Sciatic nerve (tissue), 2 donors: Measurements from ENCODE around the gene TAOK2. TPM values are rescaled to one million over a fixed set of nuclear protein-coding genes. Genes with fewer than 3 reads are reported as not detected.
A peak's percentile ranks its signal among the peaks of the same experiment; 100 is the strongest.

Source experiments
- ATAC-seq: fragments of 200-7000 bp; cut with Tn5 transposase; one replicate; pipeline ENCODE4 v1.9.1; 2020; ENCODE audit warnings: mild to moderate bottlenecking, moderate library complexity
- DNase-seq: peaks from one replicate; pipeline ENCODE4 v3.0.0-alpha.2; 2020; ENCODE audit warnings: low spot score
- intact Hi-C: fragments of 100-400 bp; cut with DNase I; formaldehyde crosslinking; loops from one replicate; pipeline ENCODE4 v1.14.2; 2022
- total RNA-seq: library from RNA; stranded (reverse); fragmentation: NEBNext Ultra II Directional; extraction: Animal tissue kit (Norgen Biotek cat#: 25700); gene quantifications from one replicate; pipeline ENCODE4 v1.2.1, GENCODE V29; 2021
- donor health status: DM: no; HTN: no; CAD: no.
- donor health status: DM: no; HTN: no; CAD: no.

The TAOK2 gene
- total RNA-seq, 1 donor from 2014 or later, result 51.8 TPM

DNA sequence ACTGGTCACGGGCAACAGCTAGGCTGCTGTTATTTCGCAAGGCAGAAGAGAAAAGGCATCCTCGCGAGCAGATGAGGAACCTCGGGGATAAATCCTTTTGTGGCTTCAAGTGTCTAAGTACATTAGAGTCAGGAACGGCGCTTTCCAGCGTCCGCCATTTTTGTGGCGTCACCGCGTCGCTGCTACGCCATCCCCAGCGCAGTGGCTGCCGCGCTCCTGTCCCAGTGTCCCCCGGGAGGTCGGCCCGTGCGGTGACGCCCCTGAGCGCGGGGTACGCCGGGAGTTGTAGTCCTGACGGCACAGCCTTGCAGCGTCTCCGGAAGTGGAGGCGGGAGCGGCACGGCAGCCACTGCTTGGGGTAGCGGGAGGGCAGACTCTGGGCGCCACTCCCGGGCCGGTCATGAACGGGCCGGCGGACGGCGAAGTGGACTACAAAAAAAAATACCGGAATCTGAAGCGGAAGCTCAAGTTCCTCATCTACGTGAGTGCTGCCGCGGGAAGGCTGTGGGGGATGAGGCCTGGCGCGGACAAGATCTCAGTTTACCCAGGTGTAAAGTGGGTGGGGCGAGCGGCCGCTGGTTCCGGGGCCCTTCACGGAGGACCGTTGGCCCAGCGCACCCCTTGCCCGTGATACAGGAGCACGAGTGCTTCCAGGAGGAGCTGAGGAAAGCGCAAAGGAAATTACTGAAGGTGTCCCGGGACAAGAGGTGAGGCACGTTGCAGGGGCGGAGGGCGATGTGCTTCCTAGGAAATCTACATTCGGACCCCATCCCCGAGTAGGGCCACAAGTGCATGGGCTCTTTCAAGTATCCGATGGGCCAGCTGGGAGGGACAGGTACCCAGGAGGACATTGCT lies 22.5 kb downstream of the TAOK2 start, which contains the start of gene INO80E:
INO80E (plus strand) TSS at position 331 of the 855 bp plus-strand sequence; CDS start at position 401, 70 bp downstream.
- ATAC-seq (peak; percentile 99), DNase-seq (peak; percentile 99)
- intact Hi-C loops, result no loop called here

DNA sequence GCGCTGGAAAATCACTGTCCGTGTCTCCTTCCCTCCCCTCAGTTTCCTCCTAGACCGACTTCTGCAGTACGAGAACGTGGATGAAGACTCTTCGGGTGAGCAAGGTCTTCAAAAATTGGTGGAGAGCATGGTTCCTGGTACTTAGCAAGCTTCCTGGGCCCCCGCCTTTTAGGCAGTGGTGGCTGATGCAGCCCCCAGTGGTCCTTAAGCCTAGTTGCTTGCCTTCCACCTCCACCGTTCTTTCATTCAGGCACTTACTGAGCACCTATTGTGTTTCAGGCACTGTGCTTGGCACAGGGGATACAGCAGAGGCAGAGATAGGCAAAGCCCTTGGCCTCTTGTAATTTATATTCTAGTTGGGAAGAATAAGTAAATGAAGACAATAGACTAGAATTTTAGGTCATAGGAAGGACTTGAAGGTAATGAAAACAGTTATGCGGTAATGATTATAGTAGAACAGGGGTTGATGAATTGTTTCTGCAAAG lies 23.1 kb downstream of the TAOK2 start:
- intact Hi-C loops, result no loop called here
- DNase-seq (no peak), ATAC-seq (no peak)

DNA sequence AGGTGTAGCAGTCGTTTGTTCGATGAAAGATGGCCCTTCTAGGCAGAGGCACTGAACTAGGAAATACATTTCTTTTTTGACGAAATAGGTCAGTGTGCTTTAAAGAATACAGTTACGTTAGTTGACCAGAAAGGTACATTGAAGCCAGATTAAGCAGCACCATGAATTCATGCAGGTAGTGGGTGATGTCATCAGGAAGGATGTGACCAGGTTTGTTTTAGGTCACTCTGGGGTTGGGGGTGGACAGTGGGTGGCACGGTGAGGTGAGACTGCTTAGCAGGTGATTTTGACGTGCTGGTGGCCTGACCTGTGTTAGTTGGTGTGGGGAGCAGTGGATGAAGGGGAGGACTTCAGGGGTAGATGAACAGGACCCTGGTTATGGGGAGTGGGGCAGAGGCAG lies 25.9 kb downstream of the TAOK2 start:
- no peak for DNase-seq
- ATAC-seq, result no peak
- intact Hi-C loops, result loop anchor here (10.0 kb wide), 2 partner anchors 75 to 145 kb away; partner anchors contain the start of gene KCTD13

DNA sequence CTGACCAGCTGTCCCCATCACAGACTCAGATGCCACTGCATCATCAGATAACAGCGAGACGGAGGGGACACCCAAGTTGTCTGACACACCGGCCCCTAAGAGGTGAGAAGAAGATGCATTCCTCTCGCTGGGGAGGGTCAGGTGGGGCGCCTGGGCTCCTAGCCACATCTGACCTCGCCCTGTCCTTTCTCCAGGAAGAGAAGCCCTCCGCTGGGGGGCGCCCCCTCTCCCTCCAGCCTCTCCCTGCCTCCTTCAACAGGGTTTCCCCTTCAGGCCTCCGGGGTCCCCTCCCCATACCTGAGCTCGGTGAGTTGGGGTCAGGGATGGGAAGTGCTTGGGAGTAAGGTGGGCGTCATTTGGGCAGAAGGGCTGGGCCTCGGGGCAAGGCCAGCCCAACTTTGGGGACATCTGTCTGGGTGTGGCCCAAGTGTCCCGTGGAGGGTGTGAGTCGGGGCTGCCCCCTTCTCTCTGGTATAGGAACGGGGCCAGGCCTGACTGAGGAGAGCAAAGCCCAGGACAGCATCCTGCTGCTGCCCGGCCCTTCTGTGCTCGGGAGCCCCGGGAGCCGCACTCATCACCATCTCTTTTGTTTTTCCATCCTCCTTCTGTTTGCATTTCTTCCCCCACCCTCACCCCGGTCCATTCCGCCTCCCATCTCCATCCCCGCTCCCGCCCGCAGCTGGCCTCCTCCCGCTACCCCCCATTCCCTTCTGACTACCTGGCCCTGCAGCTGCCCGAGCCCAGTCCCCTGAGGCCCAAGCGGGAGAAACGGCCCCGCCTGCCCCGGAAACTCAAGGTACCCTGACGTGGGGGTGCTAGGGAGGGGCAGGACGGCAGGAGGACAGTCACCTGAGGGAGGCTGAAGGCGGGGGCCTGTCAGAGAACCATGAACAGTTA lies 27.3 kb downstream of the TAOK2 start:
- no peak for ATAC-seq
- intact Hi-C loops, result loop anchor here (10.0 kb wide), 2 partner anchors 76 to 146 kb away; partner anchors contain the start of gene KCTD13

DNA sequence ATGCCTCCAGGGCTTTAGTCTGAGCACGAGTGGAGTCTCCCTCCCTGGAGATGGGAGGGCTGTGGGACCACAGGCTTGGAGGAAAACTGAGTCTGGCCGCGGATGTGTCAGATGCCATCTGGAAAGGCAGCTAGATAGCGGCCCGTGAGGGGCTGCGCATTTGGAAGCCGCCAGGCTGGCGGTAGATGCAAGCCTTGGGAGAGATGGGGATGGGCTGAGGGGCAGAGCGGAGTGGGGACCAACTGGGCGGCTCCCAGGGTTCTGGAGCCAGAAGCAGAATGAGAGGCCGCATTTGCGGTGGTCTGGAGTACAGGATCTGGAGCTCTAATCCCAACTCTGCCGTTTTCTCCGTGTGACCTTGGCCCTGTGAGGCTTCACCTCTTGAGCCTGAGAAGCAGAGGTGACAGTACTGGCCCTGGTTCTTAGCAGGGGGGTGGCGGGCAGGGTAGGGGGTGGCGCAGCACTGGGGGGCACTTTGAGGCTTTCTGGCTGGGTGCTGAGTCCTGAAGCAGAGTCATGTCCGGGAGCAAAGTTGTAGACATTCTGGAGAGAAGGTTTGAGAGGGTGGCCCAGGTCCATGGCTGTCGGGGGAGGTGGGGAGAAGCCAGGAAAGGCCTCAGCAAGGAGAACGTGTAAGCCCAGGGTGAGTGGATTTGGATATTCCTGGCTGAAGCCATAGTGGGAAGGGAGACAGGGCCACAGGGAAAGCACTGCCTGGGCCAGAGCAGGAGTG lies 29.1 kb downstream of the TAOK2 start:
- DNase-seq, result no peak
- intact Hi-C loops, result loop anchor here (10.0 kb wide), 2 partner anchors 78 to 148 kb away; partner anchors contain the start of gene KCTD13
- no peak for ATAC-seq

More for the DNA sequence above, 27.3 kb downstream of the TAOK2 start:
- no peak for DNase-seq

DNA sequence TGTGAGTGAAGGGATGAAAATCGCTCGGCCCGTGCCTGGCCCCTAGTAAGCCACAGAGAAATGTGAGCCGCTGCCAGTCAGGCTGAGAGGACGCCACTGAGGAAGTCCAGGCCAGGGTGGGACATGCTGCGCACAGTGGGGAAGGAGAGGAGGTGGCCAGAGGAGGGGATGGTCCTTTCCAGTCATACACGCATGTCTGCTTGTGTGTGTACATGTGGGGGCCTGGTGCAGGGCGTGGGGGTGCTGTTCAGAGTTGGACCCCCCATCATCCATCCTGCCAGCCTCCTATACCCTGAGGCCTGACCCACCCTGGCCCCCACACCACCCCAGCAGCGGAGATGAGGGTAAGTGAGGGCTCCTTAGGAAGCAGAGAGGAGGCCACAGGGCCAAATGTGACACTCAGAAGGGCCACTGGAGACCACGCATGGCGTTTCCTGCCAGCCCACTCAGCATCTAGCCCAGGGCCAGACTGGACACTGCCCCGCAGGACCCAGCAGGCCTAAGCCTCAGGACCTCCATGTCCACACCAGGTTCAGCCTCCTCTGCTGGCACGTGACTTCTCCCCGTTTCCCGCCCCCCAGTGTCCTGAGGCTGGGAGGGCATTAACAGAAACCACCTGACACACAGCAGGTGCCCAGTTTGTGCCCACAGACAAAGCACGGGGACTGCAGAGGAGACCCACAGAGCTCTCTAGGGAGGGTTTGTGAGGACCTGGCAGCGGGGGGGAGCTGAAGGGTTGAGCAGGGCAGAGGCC lies 30.2 kb downstream of the TAOK2 start:
- DNase-seq, result no peak
- ATAC-seq, result no peak
- intact Hi-C loops, result loop anchor here (10.0 kb wide), 2 partner anchors 79 to 149 kb away; partner anchors contain the start of gene KCTD13

DNA sequence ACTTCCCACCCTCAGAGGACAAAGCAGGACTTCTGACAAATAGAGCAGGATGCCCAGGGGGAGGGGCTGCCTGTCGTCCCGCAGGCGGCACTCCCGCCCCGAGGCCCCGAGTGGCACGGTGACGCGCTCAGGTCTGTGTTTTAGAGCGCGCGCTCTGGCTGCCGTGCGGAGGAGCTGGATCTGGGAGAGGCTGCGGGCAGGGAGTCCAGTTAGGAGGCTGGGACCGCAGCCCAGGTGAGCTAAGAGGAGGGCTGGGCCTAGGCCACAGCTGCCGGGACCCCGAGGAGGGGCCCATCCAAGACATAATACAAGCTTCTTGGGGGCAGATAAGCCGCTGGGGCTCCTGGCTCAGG lies 30.7 kb downstream of the TAOK2 start:
- ATAC-seq, result no peak
- intact Hi-C loops, result loop anchor here (10.0 kb wide), 2 partner anchors 80 to 150 kb away; partner anchors contain the start of gene KCTD13
- no peak for DNase-seq

DNA sequence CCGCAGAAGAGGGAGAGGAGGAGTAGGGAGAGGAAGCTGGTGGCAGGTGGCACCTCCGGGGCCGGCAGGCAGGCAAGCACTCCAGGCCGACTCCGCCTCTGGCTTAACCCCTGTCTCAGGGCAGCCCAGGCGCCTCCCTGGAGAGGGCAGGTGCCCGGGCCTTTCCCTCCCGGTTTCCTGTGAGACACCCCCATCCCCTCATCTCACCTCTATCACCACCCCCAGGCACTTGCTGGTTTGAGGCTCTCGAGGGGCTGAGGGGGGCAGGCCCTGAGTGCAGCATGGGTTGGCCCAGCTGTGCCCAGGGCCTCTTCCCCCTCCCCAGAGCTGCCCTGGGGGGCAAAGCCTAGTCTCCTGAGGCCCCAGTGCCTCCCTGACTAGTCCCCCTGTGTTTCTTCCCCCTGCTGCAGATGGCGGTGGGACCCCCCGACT lies 31.2 kb downstream of the TAOK2 start:
- no peak for DNase-seq
- peak; percentile 4 for ATAC-seq
- intact Hi-C loops, result loop anchor here (10.0 kb wide), 2 partner anchors 80 to 150 kb away; partner anchors contain the start of gene KCTD13

DNA sequence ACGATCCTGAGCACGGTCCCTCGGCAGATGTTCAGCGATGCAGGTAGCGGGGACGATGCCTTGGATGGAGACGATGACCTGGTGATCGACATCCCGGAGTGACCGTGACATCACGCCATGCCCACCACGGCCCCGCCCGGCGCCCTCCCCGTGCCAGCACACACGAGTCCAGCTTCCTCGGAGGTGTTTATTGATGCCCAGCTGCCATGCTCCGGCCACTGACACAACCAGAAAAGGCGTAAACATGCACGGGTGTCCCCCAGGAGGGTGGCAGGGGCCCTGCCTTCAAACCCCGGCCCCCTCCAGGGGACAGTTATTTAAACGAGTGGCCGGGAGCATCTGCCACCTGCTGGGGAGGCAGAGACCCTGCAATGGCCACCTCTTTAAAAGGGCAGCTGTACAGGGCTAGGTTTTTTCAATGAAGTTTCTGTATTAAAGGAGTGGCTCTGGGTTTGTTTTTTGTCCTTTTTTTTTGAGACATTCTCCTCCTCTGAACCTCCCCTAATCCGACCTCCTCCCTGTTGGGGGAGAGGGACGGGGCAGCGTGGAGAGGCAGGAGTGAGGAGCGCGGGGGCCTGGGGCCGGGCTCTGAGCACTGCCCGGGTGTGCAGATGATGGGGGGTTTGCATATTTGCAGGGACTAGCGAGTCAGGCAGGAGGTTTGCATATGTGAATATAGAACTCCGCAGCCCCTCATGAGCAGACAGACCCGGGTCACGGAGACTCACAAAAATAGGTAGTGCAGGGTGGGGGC lies 31.9 kb downstream of the TAOK2 start:
- no peak for DNase-seq
- ATAC-seq, result peak; percentile 66
- intact Hi-C loops, result loop anchor here (10.0 kb wide), 2 partner anchors 81 to 151 kb away; partner anchors contain the start of gene KCTD13

DNA sequence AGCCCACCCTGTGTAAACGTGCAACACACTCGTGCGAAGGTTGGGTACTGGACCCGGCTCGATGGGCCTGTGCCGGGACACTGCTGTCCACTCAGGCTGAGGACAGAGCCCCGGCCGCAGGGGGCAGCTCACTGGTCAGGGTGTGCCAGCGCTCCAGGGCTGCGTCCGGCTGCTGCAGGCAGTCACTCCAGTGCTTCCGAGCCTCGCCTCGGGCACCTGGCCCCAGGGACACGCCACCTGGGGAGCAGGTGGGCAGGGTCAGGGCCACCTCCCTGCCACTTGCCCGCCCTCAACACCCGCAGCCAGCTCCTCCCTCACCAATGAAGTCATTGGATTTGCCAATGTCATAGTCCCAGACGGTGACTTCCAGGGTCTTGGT lies 32.4 kb downstream of the TAOK2 start:
- no peak for ATAC-seq
- intact Hi-C loops, result loop anchor here (10.0 kb wide), 2 partner anchors 81 to 151 kb away; partner anchors contain the start of gene KCTD13

DNA sequence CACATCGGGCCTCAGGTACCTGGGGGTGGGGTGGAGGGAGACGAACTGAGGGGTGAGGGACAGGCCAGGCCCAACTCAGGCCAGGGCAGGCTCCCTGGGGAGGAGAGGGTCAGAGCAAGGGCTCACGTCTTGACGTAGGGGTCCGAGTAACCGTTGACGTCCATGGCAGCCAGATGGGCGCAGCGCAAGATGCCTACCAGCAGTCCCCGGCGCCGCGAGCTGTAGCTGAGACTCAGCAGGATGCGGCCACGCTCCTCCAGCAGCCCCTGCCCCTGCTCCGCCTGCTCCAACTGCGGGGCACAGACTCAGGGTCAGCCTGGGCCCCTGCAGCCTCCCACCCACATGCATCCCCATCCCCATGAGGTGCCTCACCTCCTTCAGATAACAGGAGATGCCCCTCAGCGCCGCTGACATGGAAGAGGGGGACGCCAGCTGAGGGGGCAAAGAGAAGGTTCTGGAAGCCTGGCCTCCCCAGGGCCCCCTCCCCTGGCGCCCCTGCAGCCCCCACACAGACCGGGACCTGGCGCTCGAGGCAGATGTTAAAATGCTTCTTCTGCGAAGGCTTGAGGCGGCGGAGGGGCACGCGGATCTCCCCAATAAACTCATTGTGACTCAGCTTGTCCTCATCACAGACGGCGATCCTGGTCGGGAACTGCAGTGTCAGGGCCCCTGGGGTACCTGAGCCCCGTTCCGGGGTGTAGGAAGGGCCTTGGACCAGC lies 33.1 kb downstream of the TAOK2 start:
- ATAC-seq, result no peak
- intact Hi-C loops, result loop anchor here (10.0 kb wide), 2 partner anchors 82 to 152 kb away; partner anchors contain the start of gene KCTD13

More for the DNA sequence above, 32.4 kb downstream of the TAOK2 start:
- no peak for DNase-seq

DNA sequence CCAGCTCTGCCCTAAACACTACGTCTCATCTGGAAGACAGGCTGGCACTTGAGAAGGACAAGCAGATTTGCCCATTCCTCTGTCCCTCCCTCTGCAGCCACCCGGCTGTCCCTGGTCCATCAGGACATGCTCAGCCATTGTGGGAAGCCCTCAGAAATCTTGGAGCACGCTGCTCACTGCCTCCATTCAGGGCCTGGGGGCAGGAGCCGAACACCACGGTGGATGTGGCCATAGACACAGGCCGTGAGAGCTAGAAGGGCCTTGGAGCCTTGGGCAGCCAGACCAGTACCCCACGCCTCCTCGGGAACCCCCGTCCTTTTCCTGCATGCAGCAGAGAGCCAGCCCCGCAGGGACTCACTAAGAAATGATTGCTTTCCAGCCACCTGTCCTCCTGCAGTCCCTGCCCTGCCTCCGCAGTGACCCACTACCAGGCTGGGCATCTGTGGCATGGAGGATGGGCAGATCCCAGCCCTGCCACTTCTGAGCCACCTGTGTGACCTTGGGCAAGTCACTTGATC lies 33.8 kb downstream of the TAOK2 start:
- DNase-seq, result no peak
- intact Hi-C loops, result loop anchor here (10.0 kb wide), 2 partner anchors 83 to 153 kb away; partner anchors contain the start of gene KCTD13

More for the DNA sequence above, 33.1 kb downstream of the TAOK2 start:
- DNase-seq, result no peak

DNA sequence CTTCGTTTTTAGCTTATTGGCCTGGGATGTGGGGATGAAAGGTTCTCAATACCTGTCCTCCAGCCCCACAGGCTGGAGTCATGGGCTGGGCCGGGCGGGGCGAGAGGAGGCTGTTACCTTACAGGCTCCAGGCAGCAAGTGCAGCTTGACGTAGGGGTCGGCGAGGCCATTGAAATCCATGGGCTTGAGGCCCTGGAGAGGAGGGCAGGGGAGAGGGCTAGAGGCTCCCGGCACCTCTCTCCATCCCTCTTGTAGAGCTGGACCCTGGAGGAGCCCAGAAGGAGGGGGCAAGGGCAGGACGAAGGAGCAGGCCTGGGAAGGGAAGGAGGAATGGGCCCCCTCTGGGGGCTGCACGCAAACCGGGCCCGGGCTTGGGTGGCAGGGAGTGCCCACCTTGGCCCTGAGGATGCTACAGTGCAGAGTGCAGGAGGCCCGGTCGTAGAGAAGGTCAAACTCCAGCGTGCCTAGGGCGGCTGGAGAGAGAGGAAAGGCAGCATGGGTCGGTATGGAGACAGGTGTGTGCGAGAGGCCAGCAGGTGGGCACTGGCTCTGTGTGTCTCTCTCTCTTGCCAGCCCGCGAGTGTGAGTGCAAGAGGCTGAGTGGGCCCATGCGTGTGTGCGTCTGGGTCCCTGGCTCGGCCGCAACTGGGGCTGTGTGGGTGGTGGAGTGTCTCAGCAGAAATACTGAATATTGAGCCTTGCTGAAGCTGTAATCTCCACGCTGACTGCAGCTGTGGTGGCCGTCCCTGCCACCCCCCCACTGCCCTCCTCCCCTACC lies 35.6 kb downstream of the TAOK2 start:
- DNase-seq (no peak), ATAC-seq (no peak)
- intact Hi-C loops, result loop anchor here (10.0 kb wide), 2 partner anchors 84 to 154 kb away; partner anchors contain the start of gene KCTD13

More for the DNA sequence above, 33.8 kb downstream of the TAOK2 start:
- no peak for ATAC-seq

DNA sequence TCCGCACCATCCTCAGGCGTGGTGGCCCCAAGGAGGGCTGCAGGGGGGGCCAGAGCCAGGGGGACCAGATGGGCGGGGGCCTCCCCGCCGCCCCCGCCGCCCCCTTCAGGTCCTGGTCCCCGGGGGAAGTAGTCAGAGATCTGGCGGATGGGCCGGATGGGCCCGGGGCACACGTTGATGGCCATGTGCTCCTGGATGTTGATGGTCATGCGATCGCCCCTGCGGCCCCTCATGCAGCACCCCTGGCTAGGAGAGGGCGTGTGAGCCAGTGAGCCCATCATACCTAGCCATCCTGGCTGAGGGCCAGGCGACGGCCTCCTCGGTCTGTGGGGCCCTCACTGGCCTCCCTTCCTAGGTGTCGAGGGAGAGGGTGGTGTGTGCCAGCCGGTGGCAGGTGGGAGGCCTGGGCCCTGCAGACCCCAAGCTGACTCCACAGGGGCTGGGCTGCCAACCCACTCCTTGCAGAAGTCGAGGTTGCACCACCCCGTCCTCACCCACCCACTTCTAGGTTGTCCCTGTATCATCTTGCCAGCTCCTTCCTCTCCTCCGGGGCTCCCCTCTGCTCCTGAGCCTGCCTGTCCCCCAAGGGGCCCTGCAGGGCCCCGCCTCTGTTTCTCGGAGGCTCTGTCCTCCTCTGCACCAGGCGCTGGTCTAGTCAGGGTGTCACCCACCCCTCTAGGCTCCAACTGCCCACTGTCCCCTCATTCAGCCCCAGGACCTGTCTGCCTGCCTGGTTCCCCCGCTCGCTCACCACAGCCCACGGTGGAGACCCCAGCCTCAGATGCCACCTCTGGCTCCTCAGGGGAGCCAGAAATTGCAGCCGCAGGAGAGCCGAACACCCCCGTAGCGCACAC lies 36.5 kb downstream of the TAOK2 start:
- ATAC-seq (no peak), DNase-seq (no peak)
- intact Hi-C loops, result loop anchor here (10.0 kb wide), 2 partner anchors 85 to 155 kb away; partner anchors contain the start of gene KCTD13
